Adrenal gland (tissue), 12 donors: ENCODE data around the gene SPTBN1. TPM values are rescaled to one million over a fixed set of nuclear protein-coding genes. Genes with fewer than 3 reads are reported as not detected.

ENCODE experiments used
- DNase-seq, 7 donors: peaks; one replicate each; pipeline ENCODE4 v3.0.0-alpha.2; 2019 to 2020
- H3K27ac ChIP-seq, 5 donors: fragments of 200-600 bp; sonication (generic) in 4 of 5; 1 replicate in 3 of 5; 2 replicates in 2 of 5; pipeline versions ENCODE4 v1.5.1 to v1.8.0; 2016 to 2020; ENCODE audit warnings: mild to moderate bottlenecking in 1 of 5
- H3K27me3 ChIP-seq: fragments of 200-600 bp; 2 replicates; pipeline ENCODE4 v1.8.0; 2021
- H3K36me3 ChIP-seq, 2 donors: fragments of 200-600 bp; replicated peaks in 1 of 2; 1 replicate in 1 of 2; 2 replicates in 1 of 2; pipeline versions ENCODE4 v1.5.1 to v1.8.0; 2018 to 2022
- H3K4me1 ChIP-seq, 2 donors: fragments of 200-600 bp; replicated peaks in 1 of 2; 1 replicate in 1 of 2; 2 replicates in 1 of 2; pipeline versions ENCODE4 v1.5.1 to v1.8.0; 2018 to 2021
- H3K4me3 ChIP-seq, 4 donors: fragments of 200-600 bp; sonication (generic) in 3 of 4; one replicate each; pipeline ENCODE4 v1.5.1; 2016 to 2018
- H3K9me3 ChIP-seq, 3 donors: fragments of 200-600 bp; sonication (generic) in 1 of 3; replicated peaks in 1 of 3; 1 replicate in 2 of 3; 2 replicates in 1 of 3; pipeline versions ENCODE4 v1.5.1 to v1.8.0; 2016 to 2021
- POLR2A ChIP-seq, 2 donors: fragments of 450-650 bp; IDR thresholded peaks; one replicate each; pipeline ENCODE4 v1.6.1; 2017; ENCODE audit warnings: antibody characterized with exemption in 2 of 2, mild to moderate bottlenecking in 2 of 2, moderate library complexity in 1 of 2
- WGBS, 4 donors: extraction: QIAGEN DNeasy Blood & Tissue Kit in 2 of 4; methylation state at CpG; one replicate each; pipeline versions ENCODE4 v1.1.5 to v1.1.7; 2013 to 2017; 5-methylcytosine and 5-hydroxymethylcytosine counted together
- intact Hi-C, 2 donors: fragments of 100-400 bp; cut with DNase I; formaldehyde crosslinking; loops; one replicate each; pipeline versions ENCODE4 v1.14.1 to v1.15.0; 2022 to 2023
- polyA plus RNA-seq, 3 donors: library from polyadenylated mRNA; stranded (reverse); fragments of 200-250 nt in 2 of 3; fragments of 350-450 nt in 1 of 3; fragmentation: Illumina TruSeq in 1 of 3; extraction: RNeasy Lipid Tissue Mini Kit (QIAGEN cat#74804) in 1 of 3; gene quantifications; one replicate each; pipeline ENCODE4 v1.2.3, GENCODE V29; 2013 to 2014
- total RNA-seq, 9 donors: library from RNA; depleted of rRNA in 4 of 9; stranded (reverse); fragments of >200 nt in 4 of 9; fragments of 120-200 nt in 1 of 9; fragmentation: NEBNext Ultra II Directional in 1 of 9; extraction: Animal tissue kit (Norgen Biotek cat#: 25700) in 1 of 9; gene quantifications; one replicate each; pipeline versions ENCODE4 v1.1.0 to v1.2.4, GENCODE V29; 2013 to 2023
- TF ChIP-seq, protein P1 (sequence below), 6 experiments: fragments of 450-650 bp in 4 of 6; fragments of 200-600 bp in 2 of 6; sonication (generic) in 1 of 6; IDR thresholded peaks; 1 replicate in 5 of 6; 2 replicates in 1 of 6; pipeline versions ENCODE4 v1.5.1 to v1.8.0; 2016 to 2021; ENCODE audit warnings: antibody characterized with exemption in 6 of 6, mild to moderate bottlenecking in 2 of 6, moderate library complexity in 1 of 6
- donor health status: healthy with polysubstance abuse.
- donor health status: Bipolar disorder and iron deficiency.
- donor health status: DM: yes; HTN: yes; CAD: no.
- donor health status: DM: no; HTN: no; CAD: no.
- donor health status: DM: no; HTN: no; CAD: no.
- donor health status: DM: yes; HTN: yes; CAD: no.

SPTBN1 gene
- total and polyA plus RNA-seq, 12 donors = 72.9 to 653 (median 493) TPM

DNA sequence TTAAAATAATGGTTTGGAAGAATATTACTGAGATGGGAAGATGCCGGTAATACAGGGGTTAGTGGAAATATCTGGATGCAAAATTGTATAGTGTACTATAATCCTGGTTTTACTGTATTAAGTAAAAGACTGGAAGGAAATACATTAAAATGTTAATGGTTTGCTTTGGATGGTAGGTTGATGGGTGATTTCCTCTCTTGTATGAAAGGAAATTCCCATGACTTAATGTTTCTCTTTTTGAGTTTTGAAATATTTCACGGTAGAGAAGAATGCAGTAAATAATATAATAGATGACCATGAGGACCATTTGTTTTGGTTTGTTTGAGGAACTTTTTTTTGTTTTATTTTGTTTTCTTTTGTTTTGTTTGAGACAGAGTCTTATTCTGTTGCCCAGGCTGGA lies 8.2 kb downstream of the SPTBN1 start:
- no peak for DNase-seq
- Histone ChIP-seq H3K27me3 (no peaks in the 10 kb centered on the region), H3K4me3 (no peak overlapping the region), H3K27ac (no peak overlapping the region), H3K9me3 (no peaks in the 10 kb centered on the region), H3K36me3 (no peaks in the 10 kb centered on the region), H3K4me1 (peaks cover 4 to 66% of the 10 kb centered on the region in 2 donors)
- TF ChIP-seq, protein P1, sequence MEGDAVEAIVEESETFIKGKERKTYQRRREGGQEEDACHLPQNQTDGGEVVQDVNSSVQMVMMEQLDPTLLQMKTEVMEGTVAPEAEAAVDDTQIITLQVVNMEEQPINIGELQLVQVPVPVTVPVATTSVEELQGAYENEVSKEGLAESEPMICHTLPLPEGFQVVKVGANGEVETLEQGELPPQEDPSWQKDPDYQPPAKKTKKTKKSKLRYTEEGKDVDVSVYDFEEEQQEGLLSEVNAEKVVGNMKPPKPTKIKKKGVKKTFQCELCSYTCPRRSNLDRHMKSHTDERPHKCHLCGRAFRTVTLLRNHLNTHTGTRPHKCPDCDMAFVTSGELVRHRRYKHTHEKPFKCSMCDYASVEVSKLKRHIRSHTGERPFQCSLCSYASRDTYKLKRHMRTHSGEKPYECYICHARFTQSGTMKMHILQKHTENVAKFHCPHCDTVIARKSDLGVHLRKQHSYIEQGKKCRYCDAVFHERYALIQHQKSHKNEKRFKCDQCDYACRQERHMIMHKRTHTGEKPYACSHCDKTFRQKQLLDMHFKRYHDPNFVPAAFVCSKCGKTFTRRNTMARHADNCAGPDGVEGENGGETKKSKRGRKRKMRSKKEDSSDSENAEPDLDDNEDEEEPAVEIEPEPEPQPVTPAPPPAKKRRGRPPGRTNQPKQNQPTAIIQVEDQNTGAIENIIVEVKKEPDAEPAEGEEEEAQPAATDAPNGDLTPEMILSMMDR (IDR thresholded peaks at IDR 0.05) = no peak
- no peak for TF ChIP-seq POLR2A (IDR thresholded peaks at IDR 0.05)
- WGBS, 4 donors = 47 to 55% (median 50%) methylated on average over 2 of the region's 2 CpGs
- intact Hi-C loops = no loop called here

GRCh38 chr2:54465143-54465542 lies 9.0 kb downstream of the SPTBN1 start:
- DNase-seq = no peak
- Histone ChIP-seq H3K4me3 (no peak overlapping the region), H3K27ac (no peak overlapping the region), H3K4me1 (peaks cover 4 to 66% of the 10 kb centered on the region in 2 donors), H3K36me3 (no peaks in the 10 kb centered on the region), H3K9me3 (no peaks in the 10 kb centered on the region), H3K27me3 (no peaks in the 10 kb centered on the region)
- 74 to 81% (median 76%) methylated on average over 2 of the region's 2 CpGs for WGBS, 4 donors
- TF ChIP-seq POLR2A (IDR thresholded peaks at IDR 0.05) = no peak
- TF ChIP-seq, protein P1 (IDR thresholded peaks at IDR 0.05) = no peak
- intact Hi-C loops = no loop called here

GRCh38 chr2:54466870-54467269 lies 10.7 kb downstream of the SPTBN1 start:
- intact Hi-C loops = no loop called here
- Histone ChIP-seq H3K4me3 (no peak overlapping the region), H3K4me1 (peaks cover 11 to 69% of the 10 kb centered on the region in 2 donors), H3K27me3 (no peaks in the 10 kb centered on the region), H3K27ac (peak overlapping the region in 2 of 5 donors; percentile 35 to 48), H3K36me3 (no peaks in the 10 kb centered on the region), H3K9me3 (no peaks in the 10 kb centered on the region)
- TF ChIP-seq, protein P1 (IDR thresholded peaks at IDR 0.05) = no peak
- TF ChIP-seq POLR2A (IDR thresholded peaks at IDR 0.05) = no peak
- no peak for DNase-seq
- 29 to 77% (median 70%) methylated on average over 4 of the region's 4 CpGs for WGBS, 4 donors

DNA sequence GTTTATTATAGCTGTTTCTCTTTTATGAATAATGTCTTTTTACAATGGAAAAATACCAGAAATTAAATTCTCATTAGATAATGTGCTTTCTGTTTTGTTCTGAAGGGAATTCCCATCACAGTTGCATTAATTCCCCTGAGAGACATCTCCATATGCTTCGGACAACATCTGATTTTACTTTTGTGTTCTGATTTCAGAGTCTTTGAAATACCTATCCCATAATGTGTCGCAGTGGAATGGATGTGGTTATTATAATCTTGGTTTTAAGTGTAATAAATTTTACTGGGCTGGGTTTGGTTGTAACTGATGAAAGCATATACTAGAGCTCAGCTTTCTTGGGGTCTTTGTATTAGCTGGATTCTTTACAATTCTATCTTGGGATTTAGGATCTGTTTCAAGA lies 12.5 kb downstream of the SPTBN1 start:
- 73 to 92% (median 87%) methylated on average over 2 of the region's 2 CpGs for whole genome bisulfite sequencing, 4 donors
- Histone ChIP-seq H3K27me3 (no peaks in the 10 kb centered on the region), H3K27ac (peak overlapping the region in 2 of 5 donors; percentile 12 to 71), H3K4me3 (no peak overlapping the region), H3K4me1 (peaks cover 17 to 55% of the 10 kb centered on the region in 2 donors), H3K9me3 (no peaks in the 10 kb centered on the region), H3K36me3 (no peaks in the 10 kb centered on the region)
- TF ChIP-seq POLR2A (IDR thresholded peaks at IDR 0.05) = no peak
- TF ChIP-seq, protein P1 (IDR thresholded peaks at IDR 0.05) = no peak
- intact Hi-C loops = no loop called here
- DNase-seq = no peak
